HL-60 (cell line): ENCODE data around the gene MEGF10.

ENCODE experiments used
- CTCF ChIP-seq: IDR thresholded peaks from one replicate; pipeline ENCODE4 v1.5.1; 2011; ENCODE audit warnings: low read length, control low read depth, inconsistent platforms; ENCODE audit not compliant: insufficient read depth
- POLR2AphosphoS5 ChIP-seq: IDR thresholded peaks from 2 replicates; pipeline ENCODE4 v1.6.1; 2012; ENCODE audit warnings: low read depth
- REST ChIP-seq: IDR thresholded peaks from 2 replicates; pipeline ENCODE4 v1.6.1; 2012; ENCODE audit warnings: low read depth; ENCODE audit not compliant: insufficient replicate concordance

GRCh38 chr5:127400946-127401670 lies 110.5 kb downstream of the MEGF10 start:
- no peak for TF ChIP-seq CTCF
- no peak for TF ChIP-seq POLR2AphosphoS5
- no peak for TF ChIP-seq REST
